IPS DF 6.9 (cell line): ENCODE data around the gene FZR1.
"Not testable (repeated sequence)": the region's sequence is repeated elsewhere in the genome, so short reads cannot be mapped to it uniquely, and the experiment has no call there.

Source experiments
- DNase-seq: peaks from one replicate; pipeline ENCODE4 v3.0.0-alpha.2; 2013; ENCODE audit warnings: low read depth, low spot score
- H3K27ac ChIP-seq: one replicate; pipeline ENCODE4 v1.5.1; 2013; ENCODE audit warnings: low read length, control low read depth
- H3K27me3 ChIP-seq: 2 replicates; pipeline ENCODE4 v1.6.1; 2013; ENCODE audit warnings: mild to moderate bottlenecking, low read length; ENCODE audit not compliant: control insufficient read depth, insufficient read depth
- H3K36me3 ChIP-seq: 2 replicates; pipeline ENCODE4 v1.6.1; 2013; ENCODE audit warnings: low read length; ENCODE audit not compliant: control insufficient read depth, insufficient read depth
- H3K4me1 ChIP-seq: 2 replicates; pipeline ENCODE4 v1.6.1; 2013; ENCODE audit warnings: low read length; ENCODE audit not compliant: control insufficient read depth, insufficient read depth
- H3K4me3 ChIP-seq: 2 replicates; pipeline ENCODE4 v1.5.1; 2013; ENCODE audit warnings: mild to moderate bottlenecking, low read length
- H3K9me3 ChIP-seq: 2 replicates; pipeline ENCODE4 v1.6.1; 2013; ENCODE audit warnings: low read length, inconsistent platforms; ENCODE audit not compliant: control insufficient read depth, insufficient read depth
- WGBS: extraction: QIAGEN DNeasy Blood & Tissue Kit; methylation state at CpG from one replicate; pipeline ENCODE4 v1.1.7; 2013; ENCODE audit warnings: mixed read lengths, missing lambda C conversion rate; ENCODE audit not compliant: insufficient read length, insufficient coverage; 5-methylcytosine and 5-hydroxymethylcytosine counted together

FZR1 gene

GRCh38 chr19:3556978-3557460 is 50.9 kb downstream of the FZR1 start:
- Histone ChIP-seq H3K27me3 (no peaks in the 10 kb centered on the region), H3K27ac (no peak overlapping the region), H3K4me1 (0 out of 2 replicates have a peak, but pooled peaks cover 2% of the 10 kb centered on the region), H3K9me3 (no peaks in the 10 kb centered on the region), H3K36me3 (no peaks in the 10 kb centered on the region; the same call in 1 of the 2 replicates), H3K4me3 (peak overlapping the region; percentile 88)
- no CpG with 5 or more reads among the region's 60 CpGs for WGBS
- DNase-seq = no peak

DNA sequence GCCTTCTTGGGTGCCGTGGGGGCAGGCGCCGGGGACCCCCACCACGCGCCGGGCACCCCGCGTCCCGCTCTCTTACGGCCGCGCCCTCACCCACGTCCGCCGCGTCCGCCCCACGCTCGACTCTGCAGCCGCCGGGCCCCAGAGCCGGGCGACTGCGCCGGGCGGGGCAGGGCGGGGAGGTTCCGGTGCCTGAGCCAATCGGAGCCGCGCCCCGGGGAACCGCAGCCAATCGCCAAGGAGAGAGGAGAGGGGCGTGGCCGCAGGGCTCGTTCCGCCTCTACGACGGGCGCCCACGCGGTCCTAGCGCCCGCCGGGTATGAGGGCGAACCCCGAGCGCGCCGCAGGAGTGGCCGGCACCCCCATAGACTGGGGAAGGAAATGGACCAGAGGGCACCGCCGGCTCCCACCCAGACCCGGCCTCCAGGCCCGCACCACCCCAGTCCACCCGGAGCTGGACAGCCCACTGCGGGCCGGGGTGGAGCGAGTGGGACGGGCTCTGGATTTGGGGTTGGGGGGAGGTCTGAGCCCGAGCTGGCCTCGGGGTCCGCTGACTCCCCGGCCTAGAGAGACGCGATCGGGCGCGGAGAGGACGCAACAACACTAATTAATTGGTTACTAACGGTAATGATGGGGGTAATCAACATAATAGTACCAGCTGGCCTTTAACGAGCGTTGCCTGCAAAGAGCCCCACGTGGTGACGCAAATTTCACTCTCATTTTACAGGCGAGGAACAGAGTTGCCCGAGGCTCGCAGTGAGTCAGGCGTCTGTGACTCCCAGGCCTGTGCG is 51.5 kb downstream of the FZR1 start, which contains the start of gene MFSD12:
TSS of gene MFSD12 (minus strand) at position 126 of the 788 bp plus-strand sequence. CDS start 183 bp downstream, outside the sequence.
- H3K27ac ChIP-seq = no peak within 1 kb of the TSS

GRCh38 chr19:3563709-3564524 is 57.8 kb downstream of the FZR1 start:
- H3K9me3 ChIP-seq = no peaks in the 10 kb centered on the region
- no peaks in the 10 kb centered on the region for H3K4me1 ChIP-seq
- no peak overlapping the region for H3K27ac ChIP-seq
- H3K4me3 ChIP-seq = no peak overlapping the region
- H3K27me3 ChIP-seq = no peaks in the 10 kb centered on the region
- H3K36me3 ChIP-seq = 0 out of 2 replicates have a peak, but pooled peaks cover 2% of the 10 kb centered on the region
- DNase-seq = no peak
- WGBS = no CpG with 5 or more reads among the region's 17 CpGs

More for the DNA sequence above, 51.5 kb downstream of the FZR1 start, which contains the start of gene MFSD12:
- Histone ChIP-seq H3K4me3 (peak within 1 kb of the TSS; percentile 88), H3K36me3 (no peaks in the 10 kb centered on the region; the same call in 1 of the 2 replicates), H3K27me3 (no peaks in the 10 kb centered on the region), H3K4me1 (0 out of 2 replicates have a peak, but pooled peaks cover 2% of the 10 kb centered on the region), H3K9me3 (no peaks in the 10 kb centered on the region)
- DNase-seq = peak; percentile 79
- no CpG with 5 or more reads among the region's 81 CpGs for WGBS

- H3K27me3 ChIP-seq = no peaks in the 10 kb centered on the region
- 0 out of 2 replicates have a peak, but pooled peaks cover 2% of the 10 kb centered on the region for H3K36me3 ChIP-seq
- WGBS = no CpG with 5 or more reads among the region's 19 CpGs
- no peak for DNase-seq
- H3K4me1 ChIP-seq = no peaks in the 10 kb centered on the region
- H3K27ac ChIP-seq = no peak overlapping the region
- H3K9me3 ChIP-seq = no peaks in the 10 kb centered on the region
- no peak overlapping the region for H3K4me3 ChIP-seq
Observed at GRCh38 chr19:3565139-3565538, 59.0 kb downstream of the FZR1 start.

DNA sequence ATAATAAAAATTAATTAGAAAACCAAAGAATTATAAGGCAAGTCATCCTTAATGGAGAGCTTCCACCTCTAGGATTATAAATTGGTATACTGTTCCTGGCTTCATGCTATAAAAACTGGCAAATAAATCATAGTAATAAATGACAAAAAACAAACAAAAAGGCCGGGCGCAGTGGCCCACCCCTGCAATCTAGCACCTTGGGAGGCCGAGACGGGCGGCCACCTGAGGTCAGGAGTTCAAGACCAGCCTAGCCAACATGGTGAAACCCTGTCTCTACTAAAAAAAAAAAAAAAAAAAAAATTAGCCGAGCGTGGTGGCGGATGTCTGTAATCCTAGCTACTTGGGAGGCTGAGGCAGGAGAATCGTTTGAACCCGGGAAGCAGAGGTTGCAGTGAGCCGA is 63.9 kb downstream of the FZR1 start:
- WGBS = no CpG with 5 or more reads among the region's 11 CpGs
- not testable (repeated sequence) for H3K4me3 ChIP-seq, H3K27ac ChIP-seq, H3K36me3 ChIP-seq, H3K9me3 ChIP-seq, DNase-seq, H3K27me3 ChIP-seq, H3K4me1 ChIP-seq

GRCh38 chr19:3570606-3571011 is 64.5 kb downstream of the FZR1 start:
- no CpG with 5 or more reads among the region's 7 CpGs for WGBS
- H3K9me3 ChIP-seq = no peaks in the 10 kb centered on the region
- H3K36me3 ChIP-seq = no peaks in the 10 kb centered on the region
- H3K27me3 ChIP-seq = no peaks in the 10 kb centered on the region
- H3K4me3 ChIP-seq = no peak overlapping the region
- H3K4me1 ChIP-seq = peaks cover 4% of the 10 kb centered on the region
- DNase-seq = no peak
- no peak overlapping the region for H3K27ac ChIP-seq

GRCh38 chr19:3572132-3572854 is 66.2 kb downstream of the FZR1 start:
- H3K27ac ChIP-seq = no peak overlapping the region
- H3K4me3 ChIP-seq = no peak overlapping the region
- H3K4me1 ChIP-seq = peaks cover 8% of the 10 kb centered on the region
- no peaks in the 10 kb centered on the region for H3K9me3 ChIP-seq
- H3K27me3 ChIP-seq = no peaks in the 10 kb centered on the region
- DNase-seq = peak; percentile 92
- no CpG with 5 or more reads among the region's 48 CpGs for WGBS
- H3K36me3 ChIP-seq = no peaks in the 10 kb centered on the region

- no peak within 1 kb of the TSS for H3K27ac ChIP-seq
- WGBS = no CpG with 5 or more reads among the region's 30 CpGs
Observed at GRCh38 chr19:3572855-3573161, 66.7 kb downstream of the FZR1 start, which contains the start of gene HMG20B. Gene HMG20B (plus strand): TSS chr19:3572944. CDS start chr19:3573310, 366 bp downstream.

DNA sequence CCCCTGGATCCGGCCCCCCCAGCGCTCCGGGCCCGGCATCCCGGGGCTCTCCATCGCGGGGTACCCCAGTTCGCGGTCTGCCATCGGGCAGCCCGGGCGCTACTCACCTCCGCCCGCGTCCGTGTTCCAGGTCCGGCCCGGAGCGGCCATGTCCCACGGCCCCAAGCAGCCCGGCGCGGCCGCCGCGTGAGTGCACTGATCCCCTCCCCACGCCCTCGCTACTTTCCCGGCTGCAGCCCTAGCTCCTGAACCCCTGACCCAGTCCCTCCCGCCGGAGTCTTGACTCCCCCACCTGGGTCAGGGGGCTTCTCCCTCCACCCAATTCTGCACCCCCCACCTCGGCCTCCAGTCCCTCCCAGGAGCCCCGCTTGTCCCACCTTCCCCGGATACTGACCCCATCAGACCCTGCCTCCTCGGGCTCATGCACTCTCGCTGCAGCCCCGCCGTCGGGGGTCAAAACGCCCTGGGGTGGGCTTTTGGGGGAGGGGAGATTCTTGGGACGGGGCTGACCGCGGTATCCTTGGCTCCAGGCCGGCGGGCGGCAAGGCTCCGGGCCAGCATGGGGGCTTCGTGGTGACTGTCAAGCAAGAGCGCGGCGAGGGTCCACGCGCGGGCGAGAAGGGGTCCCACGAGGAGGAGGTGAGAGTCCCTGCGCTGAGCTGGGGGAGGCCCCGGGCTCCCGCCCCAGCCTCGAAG is 67.2 kb downstream of the FZR1 start:
- H3K9me3 ChIP-seq = no peaks in the 10 kb centered on the region

More at GRCh38 chr19:3572855-3573161, 66.7 kb downstream of the FZR1 start, which contains the start of gene HMG20B:
- Histone ChIP-seq H3K9me3 (no peaks in the 10 kb centered on the region), H3K4me1 (peaks cover 8% of the 10 kb centered on the region), H3K4me3 (peak within 1 kb of the TSS; percentile 95), H3K36me3 (no peaks in the 10 kb centered on the region), H3K27me3 (no peaks in the 10 kb centered on the region)
- no peak for DNase-seq

More for the DNA sequence above, 67.2 kb downstream of the FZR1 start:
- peaks cover 8% of the 10 kb centered on the region for H3K4me1 ChIP-seq
- no peak for DNase-seq
- peak overlapping the region; percentile 95 for H3K4me3 ChIP-seq
- no CpG with 5 or more reads among the region's 60 CpGs for WGBS
- H3K27me3 ChIP-seq = no peaks in the 10 kb centered on the region
- H3K36me3 ChIP-seq = no peaks in the 10 kb centered on the region
- H3K27ac ChIP-seq = no peak overlapping the region
